ENCODE measurements around the gene GALK2.
"Not testable (repeated sequence)": the region's sequence is repeated elsewhere in the genome, so short reads cannot be mapped to it uniquely, and the experiment has no call there.

GALK2 gene

GRCh38 chr15:49225572-49226281 is 55.7 kb downstream of the GALK2 start:
- DNase-seq = peak; percentile 44

GRCh38 chr15:49227602-49228001 is 57.6 kb downstream of the GALK2 start:
- DNase-seq = no peak

- DNase-seq = no peak
Observed at GRCh38 chr15:49229922-49230321, 59.9 kb downstream of the GALK2 start.

GRCh38 chr15:49232236-49232806 is 62.3 kb downstream of the GALK2 start:
- no peak for DNase-seq

GRCh38 chr15:49235446-49236124 is 65.5 kb downstream of the GALK2 start:
- DNase-seq = peak; percentile 85

- no peak for DNase-seq
Observed at GRCh38 chr15:49236869-49237268, 66.8 kb downstream of the GALK2 start.

GRCh38 chr15:49238342-49238741 is 68.3 kb downstream of the GALK2 start:
- DNase-seq = peak; percentile 89

GRCh38 chr15:49239105-49239504 is 69.1 kb downstream of the GALK2 start:
- peak; percentile 17 for DNase-seq

GRCh38 chr15:49242820-49243219 is 72.8 kb downstream of the GALK2 start:
- peak; percentile 88 for DNase-seq

GRCh38 chr15:49247556-49248110 is 77.6 kb downstream of the GALK2 start:
- peak; percentile 56 for DNase-seq

GRCh38 chr15:49248291-49248690 is 78.2 kb downstream of the GALK2 start:
- DNase-seq = no peak

- no peak for DNase-seq
Observed at GRCh38 chr15:49255966-49256759, 86.1 kb downstream of the GALK2 start.

GRCh38 chr15:49265117-49265516 is 95.1 kb downstream of the GALK2 start:
- not testable (repeated sequence) for DNase-seq

- DNase-seq = no peak
Observed at GRCh38 chr15:49265911-49266310, 95.9 kb downstream of the GALK2 start.

- peak; percentile 60 for DNase-seq
Observed at GRCh38 chr15:49270541-49271421, 100.7 kb downstream of the GALK2 start.

GRCh38 chr15:49273734-49274318 is 103.8 kb downstream of the GALK2 start:
- DNase-seq = peak; percentile 10

GRCh38 chr15:49278751-49279150 is 108.7 kb downstream of the GALK2 start:
- DNase-seq = no peak

- DNase-seq = no peak
Observed at GRCh38 chr15:49279521-49280456, 109.7 kb downstream of the GALK2 start.

- peak; percentile 97 for DNase-seq
Observed at GRCh38 chr15:49282366-49282765, 112.3 kb downstream of the GALK2 start.

Data from fibroblast of skin of abdomen (primary cell).